NT2/D1 (cell line): ENCODE data around the gene SMDT1.

Source experiments
- YY1 ChIP-seq: IDR thresholded peaks from 2 replicates; pipeline ENCODE4 v1.6.1; 2011; ENCODE audit not compliant: insufficient read length, insufficient read depth
- ZNF274 ChIP-seq: IDR thresholded peaks from 2 replicates; pipeline ENCODE4 v1.6.1; 2011; ENCODE audit warnings: mild to moderate bottlenecking, low read depth, low read length

DNA sequence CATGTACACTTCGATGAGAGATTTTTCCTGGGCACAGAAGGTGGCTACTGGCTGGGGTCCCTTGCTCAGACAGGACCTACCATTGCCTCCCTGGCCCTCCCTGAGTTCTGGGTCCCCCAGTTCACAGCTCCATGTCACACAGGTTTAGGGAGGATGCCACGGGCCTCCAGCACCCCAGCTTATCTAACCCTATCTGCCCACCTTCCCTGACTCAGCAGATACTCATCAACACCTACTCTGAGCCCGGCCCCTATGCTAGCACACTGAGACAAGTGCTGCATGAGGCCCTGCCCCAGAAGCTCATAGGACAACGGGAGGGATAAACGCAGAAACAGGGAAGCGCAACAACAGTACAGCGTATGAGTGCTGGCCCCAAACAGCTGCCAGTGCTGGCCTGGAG lies 18.5 kb upstream of the SMDT1 start:
- no peak for TF ChIP-seq ZNF274
- no peak for TF ChIP-seq YY1
